IMR-90 (cell line): ENCODE data around the gene TBX1. TPM values are rescaled to one million over a fixed set of nuclear protein-coding genes. Genes with fewer than 3 reads are reported as not detected.
A peak's percentile ranks its signal among the peaks of the same experiment; 100 is the strongest.

Source experiments
- ATAC-seq: fragments of 200-7000 bp; cut with Tn5 transposase; 2 replicates; pipeline ENCODE4 v1.9.1; 2020; ENCODE audit warnings: low read depth, mild to moderate bottlenecking, moderate library complexity
- BruUV-seq: library from RNA; stranded (reverse); fragments of 400-500 nt; replicated peaks from 2 replicates; lab custom pipeline; 2021; lab: Mats Ljungman, UMichigan
- CTCF ChIA-PET: fragments of 300-600 bp; formaldehyde crosslinking; extraction: SDS; loops from one replicate; lab custom pipeline; 2021; ENCODE audit warnings: antibody characterized with exemption; lab: Yijun Ruan, JAX
- POLR2A ChIA-PET: fragments of 300-600 bp; sonication (Branson Sonifier 250); formaldehyde crosslinking; loops from one replicate; lab custom pipeline; 2022; ENCODE audit warnings: antibody characterized with exemption; ENCODE audit not compliant: unreplicated experiment; lab: Charles Lee
- DNase-seq: peaks from one replicate; pipeline ENCODE4 v3.0.0; 2013
- H2AFZ ChIP-seq: replicated peaks from 2 replicates; pipeline ENCODE3; 2013; ENCODE audit warnings: low read length, mild to moderate bottlenecking; ENCODE audit not compliant: poor library complexity
- H2AK5ac ChIP-seq: 2 replicates; pipeline ENCODE4 v1.6.1; 2013; ENCODE audit warnings: low read depth, low read length, inconsistent platforms
- H2AK9ac ChIP-seq: replicated peaks from 2 replicates; pipeline ENCODE3; 2013; ENCODE audit warnings: mild to moderate bottlenecking, low read depth, low read length, moderate library complexity; ENCODE audit not compliant: poor library complexity
- H2BK120ac ChIP-seq: 2 replicates; pipeline ENCODE4 v1.6.1; 2013; ENCODE audit warnings: low read depth, low read length, inconsistent platforms
- H2BK15ac ChIP-seq: 3 replicates; pipeline ENCODE4 v1.6.1; 2013; ENCODE audit warnings: low read depth, low read length, inconsistent platforms
- H2BK20ac ChIP-seq: 2 replicates; pipeline ENCODE4 v1.6.1; 2013; ENCODE audit warnings: low read depth, mild to moderate bottlenecking, inconsistent platforms, low read length, moderate library complexity
- H2BK5ac ChIP-seq: 2 replicates; pipeline ENCODE4 v1.6.1; 2013; ENCODE audit warnings: mild to moderate bottlenecking, low read depth, low read length, inconsistent platforms; ENCODE audit not compliant: poor library complexity, severe bottlenecking
- H3K14ac ChIP-seq: replicated peaks from 2 replicates; pipeline ENCODE4 v1.6.1; 2013; ENCODE audit warnings: low read depth, low read length, inconsistent platforms
- H3K18ac ChIP-seq: 2 replicates; pipeline ENCODE4 v1.6.1; 2013; ENCODE audit warnings: low read depth, low read length, control low read depth
- H3K23ac ChIP-seq: 2 replicates; pipeline ENCODE4 v1.6.1; 2013; ENCODE audit warnings: low read depth, low read length, inconsistent platforms
- H3K27ac ChIP-seq: 2 replicates; pipeline ENCODE4 v1.5.1; 2013; ENCODE audit warnings: mild to moderate bottlenecking, control low read depth, low read length; ENCODE audit not compliant: insufficient read depth
- H3K27me3 ChIP-seq: 2 replicates; pipeline ENCODE4 v1.6.1; 2013; ENCODE audit warnings: low read length; ENCODE audit not compliant: control insufficient read depth, insufficient read depth
- H3K36me3 ChIP-seq: 2 replicates; pipeline ENCODE4 v1.6.1; 2013; ENCODE audit warnings: low read length, mixed read lengths; ENCODE audit not compliant: control insufficient read depth, insufficient read depth
- H3K4ac ChIP-seq: 2 replicates; pipeline ENCODE4 v1.6.1; 2013; ENCODE audit warnings: low read depth, low read length, inconsistent platforms
- H3K4me1 ChIP-seq: 2 replicates; pipeline ENCODE4 v1.6.1; 2013; ENCODE audit warnings: low read length, mixed read lengths; ENCODE audit not compliant: control insufficient read depth, insufficient read depth
- H3K4me2 ChIP-seq: 2 replicates; pipeline ENCODE4 v1.6.1; 2013; ENCODE audit warnings: low read depth, mild to moderate bottlenecking, control low read depth, low read length, moderate library complexity
- H3K4me3 ChIP-seq: 2 replicates; pipeline ENCODE4 v1.5.1; 2013; ENCODE audit warnings: low read depth, mild to moderate bottlenecking, control low read depth, low read length, moderate library complexity; ENCODE audit not compliant: insufficient read depth
- H3K56ac ChIP-seq: 2 replicates; pipeline ENCODE4 v1.6.1; 2013; ENCODE audit warnings: low read length, inconsistent platforms; ENCODE audit not compliant: insufficient read depth; ENCODE audit errors: extremely low read depth
- H3K79me1 ChIP-seq, 2 experiments: 2 replicates each; pipeline ENCODE4 v1.6.1; 2013; ENCODE audit warnings: low read length in 2 of 2, inconsistent platforms in 1 of 2, low read depth in 1 of 2
- H3K9ac ChIP-seq: 2 replicates; pipeline ENCODE4 v1.6.1; 2013; ENCODE audit warnings: low read depth, low read length, control low read depth
- H3K9me1 ChIP-seq: 2 replicates; pipeline ENCODE4 v1.6.1; 2013; ENCODE audit warnings: low read length, inconsistent platforms; ENCODE audit not compliant: insufficient read depth
- H3K9me3 ChIP-seq: 2 replicates; pipeline ENCODE4 v1.6.1; 2013; ENCODE audit warnings: low read length; ENCODE audit not compliant: control insufficient read depth, insufficient read depth
- H4K20me1 ChIP-seq: 2 replicates; pipeline ENCODE4 v1.6.1; 2013; ENCODE audit warnings: low read length, inconsistent platforms; ENCODE audit not compliant: insufficient read depth
- H4K5ac ChIP-seq: 2 replicates; pipeline ENCODE4 v1.6.1; 2013; ENCODE audit warnings: mild to moderate bottlenecking, low read depth, low read length, control low read depth
- H4K8ac ChIP-seq, 2 experiments: 2 replicates each; pipeline ENCODE4 v1.6.1; 2013; ENCODE audit warnings: low read depth in 2 of 2, low read length in 2 of 2, control low read depth in 1 of 2, inconsistent platforms in 1 of 2
- H4K91ac ChIP-seq: 2 replicates; pipeline ENCODE4 v1.6.1; 2013; ENCODE audit warnings: low read depth, low read length, inconsistent platforms; ENCODE audit not compliant: insufficient read depth
- BHLHE40 ChIP-seq: fragments of 150-350 bp; IDR thresholded peaks from 2 replicates; pipeline ENCODE4 v1.6.1; 2016; ENCODE audit warnings: mild to moderate bottlenecking, low read depth, low read length
- FOS ChIP-seq: fragments of 150-350 bp; IDR thresholded peaks from 2 replicates; pipeline ENCODE4 v1.6.1; 2016; ENCODE audit warnings: low read depth, low read length
- MXI1 ChIP-seq: IDR thresholded peaks from 2 replicates; pipeline ENCODE4 v1.6.1; 2012; ENCODE audit warnings: low read depth, mild to moderate bottlenecking, low read length, moderate library complexity, borderline replicate concordance
- NFE2L2 ChIP-seq: fragments of 150-350 bp; IDR thresholded peaks from 2 replicates; pipeline ENCODE4 v1.6.1; 2016; ENCODE audit warnings: low read depth, mild to moderate bottlenecking, low read length
- POLR2A ChIP-seq: IDR thresholded peaks from 2 replicates; pipeline ENCODE4 v1.6.1; 2012; ENCODE audit warnings: mild to moderate bottlenecking, low read depth, low read length
- RFX5 ChIP-seq: IDR thresholded peaks from 2 replicates; pipeline ENCODE4 v1.8.0; 2012; ENCODE audit warnings: low read depth, mild to moderate bottlenecking, low read length, moderate library complexity
- WGBS, 2 experiments: methylation state at CpG; one replicate each; pipeline versions ENCODE4 v1.1.5 to v1.1.7; 2013; ENCODE audit warnings: missing lambda C conversion rate in 2 of 2; ENCODE audit not compliant: insufficient read length in 1 of 2; ENCODE audit errors: extremely low coverage in 2 of 2; 5-methylcytosine and 5-hydroxymethylcytosine counted together
- dilution Hi-C: fragments of 300-500 bp; cut with HindIII; formaldehyde crosslinking; loops from one replicate; pipeline ENCODE4 v1.14.3; 2018; ENCODE audit warnings: low sequenced_read_pairs; ENCODE audit not compliant: unreplicated experiment
- in situ Hi-C: fragments of 300-500 bp; cut with MboI; formaldehyde crosslinking; loops from 3 replicates; pipeline ENCODE4 v1.14.3; 2019; ENCODE audit warnings: low sequenced_read_pairs, inconsistent platforms, mixed read lengths
- intact Hi-C: fragments of 100-400 bp; cut with micrococcal nuclease; formaldehyde crosslinking; loops from 2 replicates; pipeline ENCODE4 v1.10.0; 2022
- polyA plus RNA-seq, 3 experiments: library from polyadenylated mRNA; depleted of rRNA; stranded (reverse); fragments of >200 nt; gene quantifications; 2 replicates each; pipeline ENCODE4 v1.2.3, GENCODE V29; 2012; ENCODE audit warnings: low replicate concordance in 1 of 3
- total RNA-seq: library from RNA; depleted of rRNA; stranded (reverse); fragments of >200 nt; gene quantifications from 2 replicates; pipeline ENCODE4 v1.2.3, GENCODE V29; 2012

Gene TBX1
- total and polyA plus RNA-seq, 2 of the 4 experiments (the other 2 are of a cell fraction) = 0.03 TPM; not detected in 1

DNA sequence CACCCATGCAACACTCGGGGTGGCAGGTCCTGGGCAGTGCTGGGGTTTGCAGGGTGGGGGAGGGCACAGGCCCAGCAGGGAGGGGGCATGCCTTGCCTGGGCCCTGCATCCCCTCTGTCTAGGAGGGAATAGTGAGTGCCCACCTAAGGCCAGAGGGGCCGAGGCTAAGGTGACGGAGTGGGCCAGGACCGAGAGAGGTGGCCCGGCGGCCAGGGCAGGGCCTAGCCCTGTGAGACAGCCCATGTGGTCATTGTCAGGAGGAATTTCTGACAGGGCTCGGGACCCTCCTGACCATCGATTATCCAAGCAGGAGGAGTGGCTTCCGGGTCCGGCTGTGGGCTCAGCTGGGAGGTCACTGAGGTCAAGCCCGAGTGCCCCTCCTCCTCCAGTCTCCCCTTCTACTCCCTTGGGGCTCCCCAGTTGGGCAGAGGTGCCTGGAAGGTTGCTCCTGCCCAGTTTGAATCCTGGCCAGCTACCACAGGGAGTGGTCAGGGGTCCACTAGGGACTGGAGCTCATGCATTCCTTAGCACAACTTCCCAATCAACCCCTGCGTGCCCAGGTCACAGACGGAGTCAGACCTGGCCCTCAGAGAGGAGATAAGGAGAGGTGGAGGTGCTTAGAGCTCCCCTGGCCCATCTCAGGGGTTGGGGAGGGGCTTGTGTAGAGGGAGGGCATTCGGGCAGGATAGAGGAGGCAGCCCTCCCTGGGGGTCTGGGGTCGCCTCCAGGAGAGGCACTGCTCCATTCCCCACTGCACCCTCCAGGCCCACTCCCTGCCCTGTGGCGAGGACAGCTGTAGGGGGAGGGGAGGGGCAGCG, 22.5 kb upstream of the TBX1 start (continued):
- TF ChIP-seq NFE2L2 = no peak

DNA sequence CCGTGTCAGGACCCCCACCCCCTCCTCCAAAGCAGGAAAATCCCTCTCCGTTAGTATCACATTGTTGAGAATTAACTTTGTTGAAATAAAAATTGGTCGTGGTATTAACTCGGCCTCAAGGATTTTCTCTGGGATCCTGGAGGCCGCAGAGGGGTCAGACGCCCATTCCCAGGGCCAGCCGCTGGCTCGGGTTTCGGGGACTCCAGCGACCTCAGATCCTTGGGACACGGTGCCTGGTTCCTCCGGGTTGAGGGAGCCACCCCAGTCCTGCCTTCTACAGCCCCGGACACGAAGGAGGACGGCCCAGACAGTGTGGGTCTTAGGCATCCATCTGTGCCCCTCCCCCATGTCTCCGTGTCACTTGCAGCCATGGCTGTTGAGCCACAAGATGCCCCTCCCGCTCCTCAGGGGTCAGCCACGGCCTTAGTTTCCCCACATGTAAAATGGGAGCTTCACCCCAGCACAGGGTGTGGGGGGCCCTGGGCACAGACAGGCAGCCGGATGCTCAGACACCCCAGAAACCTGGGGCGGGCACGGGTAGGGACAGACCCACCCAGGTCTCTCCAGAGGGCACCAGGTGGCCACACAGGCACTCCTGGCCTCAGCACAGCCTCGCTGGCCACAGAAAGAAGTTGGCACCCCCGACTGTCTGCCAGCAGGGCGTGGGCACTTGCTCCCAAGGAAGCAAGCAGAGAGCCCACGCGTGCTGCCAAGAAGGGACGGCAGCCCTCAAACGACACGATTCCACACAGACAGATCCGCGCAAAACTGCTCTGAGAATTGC, 21.7 kb upstream of the TBX1 start:
- TF ChIP-seq RFX5 = no peak
- no peak for TF ChIP-seq FOS
- no peak for TF ChIP-seq BHLHE40
- no peak for TF ChIP-seq POLR2A
- TF ChIP-seq MXI1 = no peak
- H3K23ac ChIP-seq = no peak overlapping the region
- no peak overlapping the region for H2AK5ac ChIP-seq
- 50% methylated on average over 17 of the region's 31 CpGs; no CpG with 5 or more reads in 1 of the 2 experiments for WGBS, 2 experiments
- H2AFZ ChIP-seq = peak overlapping the region; percentile 43
- no peak overlapping the region for H3K4me3 ChIP-seq
- peaks cover 7% of the 10 kb centered on the region; the same call in 1 of the 2 replicates for H3K27me3 ChIP-seq
- H3K9me1 ChIP-seq = no peaks in the 10 kb centered on the region
- no peaks in the 10 kb centered on the region for H3K36me3 ChIP-seq
- no peak overlapping the region for H2BK5ac ChIP-seq
- no peak overlapping the region for H3K18ac ChIP-seq
- no peak overlapping the region for H4K5ac ChIP-seq
- no peak overlapping the region for H3K27ac ChIP-seq
- no peak overlapping the region for H3K9ac ChIP-seq
- H4K20me1 ChIP-seq = no peaks in the 10 kb centered on the region; the same call in 1 of the 2 replicates
- no peak overlapping the region for H3K14ac ChIP-seq
- POLR2A ChIA-PET = no interaction called here
- H2AK9ac ChIP-seq = no peak overlapping the region
- dilution Hi-C loops (no loop called here), in situ Hi-C loops (no loop called here), intact Hi-C loops (no loop called here)
- peaks cover 2% of the 10 kb centered on the region; the same call in 1 of the 2 replicates for H3K4me1 ChIP-seq
- H3K9me3 ChIP-seq = no peaks in the 10 kb centered on the region
- no peak overlapping the region for H4K8ac ChIP-seq
- no peak overlapping the region for H2BK15ac ChIP-seq
- H3K79me1 ChIP-seq = no peaks in the 10 kb centered on the region
- H4K91ac ChIP-seq = no peak overlapping the region
- no peak overlapping the region for H2BK20ac ChIP-seq
- no peak overlapping the region for H2BK120ac ChIP-seq
- H3K4ac ChIP-seq = no peak overlapping the region
- BruUV-seq = no TSS peak
- H3K4me2 ChIP-seq = no peak overlapping the region
- H3K56ac ChIP-seq = no peak overlapping the region
- CTCF ChIA-PET = no interaction called here
- ATAC-seq (no peak), DNase-seq (no peak)
